HuH-7.5 (cell line): ENCODE results near the gene OBP2A.

ENCODE experiments used
- DNase-seq: peaks from one replicate; pipeline ENCODE4 v3.0.0; 2011; ENCODE audit warnings: low spot score

OBP2A gene

DNA sequence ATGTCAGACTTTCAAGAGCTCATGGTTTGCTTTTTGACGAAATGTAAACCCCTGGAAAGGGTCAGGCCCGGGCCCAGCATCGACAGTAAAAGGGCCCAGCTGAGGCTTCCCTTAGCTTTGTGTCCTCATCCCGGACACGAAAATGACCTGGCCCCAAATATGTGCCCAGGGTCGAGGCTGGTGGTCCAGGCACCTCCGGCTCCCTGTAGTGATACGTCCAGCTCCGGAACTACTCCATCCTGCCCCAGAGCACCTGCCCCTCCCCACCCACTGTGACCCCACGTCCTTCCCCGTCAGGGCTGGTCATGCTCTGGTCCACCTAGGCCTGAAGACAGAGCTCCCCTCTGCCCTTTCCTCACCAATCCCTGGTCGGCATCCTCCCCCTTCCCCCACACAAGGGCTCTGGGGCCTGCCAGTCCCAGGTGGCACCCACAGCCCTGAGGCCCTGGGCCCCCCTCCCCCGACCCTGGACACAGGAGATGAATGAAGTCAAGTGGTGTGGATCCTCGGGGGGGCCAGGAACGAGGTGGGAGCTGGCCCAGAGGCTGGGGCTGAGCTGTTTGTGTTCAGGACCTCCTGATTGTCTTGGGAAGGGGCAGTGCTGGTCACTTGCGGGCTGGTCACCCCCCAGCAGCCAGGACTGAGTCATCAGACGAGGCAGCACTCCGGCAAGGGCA lies 6.2 kb downstream of the OBP2A start:
- DNase-seq, result no peak

DNA sequence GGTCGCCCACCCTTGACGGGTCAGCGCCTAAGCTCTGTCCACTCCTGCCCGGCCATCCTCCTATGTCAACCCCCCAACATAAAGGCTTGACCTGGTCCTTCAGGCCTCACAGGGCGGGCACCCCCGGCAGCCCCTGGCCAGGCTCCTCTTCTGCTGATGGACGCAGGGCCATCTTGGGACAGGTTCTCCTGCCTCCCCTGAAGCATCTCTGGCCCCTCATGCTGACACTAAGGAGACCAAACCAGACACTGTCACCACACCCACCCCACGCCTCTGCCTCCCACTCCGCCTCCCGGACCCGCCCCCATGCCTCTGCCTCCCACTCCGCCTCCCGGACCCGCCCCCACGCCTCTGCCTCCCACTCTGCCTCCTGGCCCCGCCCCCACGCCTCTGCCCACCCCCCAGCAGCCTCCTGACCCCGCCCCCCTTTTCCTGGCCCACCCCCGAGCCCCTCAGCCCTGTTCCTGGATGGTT lies 6.8 kb downstream of the OBP2A start:
- DNase-seq, result no peak

DNA sequence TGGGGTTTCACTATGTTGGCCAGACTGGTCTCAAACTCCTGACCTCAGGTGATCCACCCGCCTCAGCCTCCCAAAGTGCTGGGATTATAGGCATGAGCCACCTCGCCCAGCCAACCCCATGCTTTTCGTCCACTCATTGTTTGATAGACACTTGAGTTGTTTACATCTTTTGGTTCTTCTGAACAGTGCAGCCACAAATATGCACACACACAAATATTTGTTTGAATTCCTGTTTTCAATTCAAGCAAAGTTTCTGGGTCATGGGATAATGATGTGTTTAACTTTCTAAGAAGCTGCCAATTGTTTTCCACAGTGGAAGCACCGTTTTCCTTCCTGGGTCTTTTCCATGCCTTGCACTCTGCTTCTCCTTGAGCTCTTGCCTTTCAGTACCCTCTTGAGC lies 8.8 kb downstream of the OBP2A start:
- no peak for DNase-seq

DNA sequence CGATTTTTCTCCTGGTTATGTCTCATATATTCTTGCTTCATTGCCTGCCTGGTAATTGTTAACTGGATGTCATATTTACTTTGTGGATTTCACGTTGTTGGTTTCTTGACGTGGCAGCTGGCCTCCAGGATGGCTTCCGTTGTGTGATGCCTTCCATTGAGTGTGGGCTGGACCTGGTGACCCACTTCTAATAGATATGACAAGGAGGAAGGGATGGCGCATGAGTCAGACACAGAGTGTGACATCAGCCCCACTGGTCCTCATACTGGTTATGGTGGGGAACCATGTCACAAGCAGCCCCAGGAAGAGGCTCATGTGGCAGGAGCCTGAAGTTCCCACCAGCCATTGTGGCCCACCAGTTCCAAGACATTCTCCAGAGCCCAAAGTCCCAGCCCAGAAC lies 9.3 kb downstream of the OBP2A start:
- DNase-seq, result no peak

DNA sequence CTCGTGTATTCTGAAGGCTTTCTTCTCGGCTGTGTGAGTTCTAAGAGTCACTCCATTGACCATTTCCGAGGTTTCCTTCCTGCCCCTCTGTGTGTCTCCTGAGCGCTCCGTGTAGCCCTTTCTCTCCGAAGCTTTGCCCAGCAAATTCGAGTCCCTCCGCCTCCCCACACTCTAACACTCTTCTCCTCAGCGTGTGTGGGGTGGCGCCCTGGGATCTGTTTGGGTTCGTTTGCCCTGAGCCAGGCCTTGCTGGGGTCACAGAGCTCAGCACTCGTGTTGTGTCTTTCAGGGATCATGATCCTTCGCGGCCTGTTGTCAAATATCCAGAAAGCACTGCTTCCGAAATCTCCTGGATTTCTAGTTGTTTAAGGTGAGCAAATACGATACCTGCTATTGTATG lies 10.0 kb downstream of the OBP2A start:
- no peak for DNase-seq

DNA sequence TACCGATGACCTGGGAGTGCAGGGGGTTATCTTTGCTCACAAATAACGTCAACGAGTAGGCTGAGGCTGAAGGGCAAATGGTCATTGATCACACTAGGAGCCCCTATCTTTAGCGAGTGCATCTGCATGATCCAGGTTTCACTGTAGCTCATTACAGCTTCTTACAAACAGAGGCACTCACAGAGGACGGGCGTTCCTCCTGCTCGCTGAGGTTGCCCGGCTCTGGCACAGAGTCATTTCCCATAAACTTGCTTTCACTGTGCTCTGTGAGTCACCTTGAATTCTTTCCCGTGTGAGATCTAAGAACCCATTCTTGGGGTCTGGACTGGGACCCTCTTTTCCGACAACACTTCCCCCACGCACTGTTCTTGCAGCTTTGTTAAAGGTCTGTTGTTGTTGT lies 13.7 kb downstream of the OBP2A start:
- DNase-seq, result no peak

DNA sequence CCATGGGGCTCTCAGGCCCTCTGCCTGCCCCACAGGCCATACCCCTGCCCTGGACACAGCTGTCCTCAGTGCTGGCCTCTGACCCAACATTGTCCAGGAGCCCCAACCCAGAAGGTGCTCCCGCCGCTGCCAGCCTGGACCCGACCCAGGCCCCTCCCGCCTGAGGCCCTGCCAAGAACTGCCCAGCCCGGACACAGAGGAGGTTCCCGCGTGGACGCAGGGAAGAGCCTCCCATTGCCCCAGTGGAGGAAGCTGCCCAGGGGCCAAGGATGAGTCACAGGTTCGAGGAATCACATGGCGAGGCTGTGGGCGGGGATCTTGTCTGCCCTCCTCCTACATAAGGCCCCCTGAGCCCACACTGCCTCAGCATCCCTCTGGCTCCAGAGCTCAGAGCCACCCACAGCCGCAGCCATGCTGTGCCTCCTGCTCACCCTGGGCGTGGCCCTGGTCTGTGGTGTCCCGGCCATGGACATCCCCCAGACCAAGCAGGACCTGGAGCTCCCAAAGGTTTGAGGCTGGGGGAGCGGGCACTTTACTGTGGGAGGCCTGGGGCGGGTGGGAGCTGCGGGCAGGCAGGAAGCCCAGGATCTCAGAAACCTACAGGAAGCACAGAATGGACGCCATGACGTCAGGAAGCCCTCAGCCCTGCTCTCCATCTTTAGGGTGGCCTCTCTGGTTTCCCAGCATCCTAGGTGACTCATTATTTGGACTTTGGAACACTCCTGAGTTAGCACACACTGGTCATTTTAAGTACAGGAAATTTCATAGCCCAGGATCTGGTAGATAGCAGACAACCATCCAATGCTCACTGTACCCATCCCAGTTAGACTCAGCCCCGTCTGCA lies 15.7 kb downstream of the OBP2A start, which contains the start of gene PAEP:
TSS of gene PAEP (plus strand) at position 366 of the 844 bp plus-strand sequence.
- DNase-seq, result no peak

DNA sequence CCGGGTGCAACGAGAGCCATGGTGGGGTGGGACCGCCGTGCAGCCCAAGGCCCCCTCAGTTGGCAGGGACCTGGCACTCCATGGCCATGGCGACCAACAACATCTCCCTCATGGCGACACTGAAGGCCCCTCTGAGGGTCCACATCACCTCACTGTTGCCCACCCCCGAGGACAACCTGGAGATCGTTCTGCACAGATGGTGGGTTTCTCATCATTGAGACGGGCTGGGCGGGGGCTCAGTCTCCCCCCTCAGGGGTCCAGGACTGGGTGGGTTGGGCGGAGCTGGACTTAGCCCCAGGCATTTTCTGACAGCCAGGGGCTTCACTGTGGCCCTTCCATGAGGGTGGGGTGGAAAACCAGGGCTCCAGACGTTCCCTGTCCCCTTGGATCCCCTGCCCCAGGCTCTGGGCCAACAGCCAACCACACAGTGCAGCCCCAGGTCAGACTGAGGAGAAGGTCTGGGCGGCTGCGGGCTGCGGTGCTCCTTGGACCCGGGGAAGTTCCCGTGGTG lies 16.4 kb downstream of the OBP2A start:
- no peak for DNase-seq

DNA sequence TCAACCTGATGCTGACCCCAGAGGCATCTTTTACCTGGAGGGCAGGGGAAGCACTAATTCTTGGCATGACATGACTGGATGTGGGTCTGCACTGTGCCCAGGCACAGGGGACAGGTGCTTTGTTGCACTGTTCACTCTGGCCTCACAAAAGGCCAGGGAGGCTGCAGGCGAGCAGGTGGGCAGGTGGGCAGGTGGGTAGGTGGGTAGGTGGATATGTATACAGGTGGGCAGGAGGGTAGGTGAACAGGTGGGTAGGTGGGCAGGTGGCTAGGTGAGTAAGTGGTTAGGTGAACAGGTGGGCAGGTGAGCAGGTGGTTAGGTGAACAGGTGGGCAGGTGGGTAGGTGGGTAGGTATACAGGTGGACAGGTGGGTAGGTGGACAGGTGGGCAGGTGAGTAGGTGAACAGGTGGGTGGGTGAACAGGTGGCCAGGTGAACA lies 17.1 kb downstream of the OBP2A start:
- DNase-seq, result no peak

DNA sequence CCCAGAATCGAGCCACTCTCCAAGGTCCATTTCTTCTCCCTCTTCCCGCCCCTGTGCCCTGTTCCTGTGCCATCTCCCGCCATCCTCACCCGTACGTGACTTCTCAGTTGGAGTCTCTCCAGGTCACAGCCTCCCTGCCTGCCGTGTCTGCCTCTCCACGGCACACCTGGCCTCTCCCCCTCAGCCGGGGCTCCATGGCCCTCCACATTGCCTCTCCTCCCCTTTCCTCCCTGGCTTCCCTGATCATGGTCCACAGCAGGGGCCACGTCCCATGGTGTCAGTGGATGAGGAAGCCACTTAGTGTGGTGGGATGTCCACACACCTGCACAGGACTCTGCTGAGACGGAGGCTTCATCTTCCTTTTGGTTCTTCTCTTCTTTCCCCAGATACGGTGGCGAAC lies 17.9 kb downstream of the OBP2A start:
- no peak for DNase-seq

DNA sequence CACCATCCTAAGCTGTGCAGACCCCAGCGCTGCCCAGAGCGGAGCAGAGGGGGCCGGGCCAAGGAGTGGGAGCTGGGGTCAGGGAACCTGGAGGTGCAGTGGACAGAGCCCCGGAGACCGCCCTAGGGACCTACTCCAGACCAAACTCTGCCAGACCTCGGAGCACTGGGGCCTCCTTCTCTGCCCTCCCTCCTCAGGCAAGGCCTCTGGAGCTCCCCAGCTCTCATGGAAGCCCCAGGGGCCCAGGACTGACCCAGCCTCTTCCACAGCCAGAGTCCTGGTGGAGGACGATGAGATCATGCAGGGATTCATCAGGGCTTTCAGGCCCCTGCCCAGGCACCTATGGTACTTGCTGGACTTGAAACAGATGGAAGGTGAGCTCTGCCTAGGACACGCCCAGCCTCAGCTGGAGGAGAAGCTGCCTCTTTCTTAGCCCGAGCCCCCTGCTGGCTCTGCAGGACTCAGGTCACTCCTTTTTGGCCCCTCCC lies 19.3 kb downstream of the OBP2A start:
- DNase-seq, result no peak

DNA sequence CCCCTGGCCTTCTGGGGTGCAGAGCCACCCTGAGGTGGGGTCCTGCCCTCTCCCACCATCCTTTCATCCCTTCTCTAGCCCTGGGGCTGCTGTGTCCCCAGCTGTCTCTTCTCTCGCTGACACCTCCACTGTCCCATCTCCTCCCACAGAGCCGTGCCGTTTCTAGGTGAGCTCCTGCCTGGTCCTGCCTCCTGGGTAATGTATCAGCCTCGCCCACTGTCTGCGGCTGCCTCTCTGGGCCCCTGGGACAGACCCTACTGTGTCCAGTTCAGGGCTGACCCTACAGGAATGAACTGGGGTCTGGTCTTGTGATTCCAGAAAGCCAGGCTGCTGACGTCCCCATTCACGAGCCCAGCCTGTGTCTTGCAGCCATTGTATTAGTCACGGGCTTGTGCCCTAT lies 19.7 kb downstream of the OBP2A start:
- DNase-seq, result no peak

DNA sequence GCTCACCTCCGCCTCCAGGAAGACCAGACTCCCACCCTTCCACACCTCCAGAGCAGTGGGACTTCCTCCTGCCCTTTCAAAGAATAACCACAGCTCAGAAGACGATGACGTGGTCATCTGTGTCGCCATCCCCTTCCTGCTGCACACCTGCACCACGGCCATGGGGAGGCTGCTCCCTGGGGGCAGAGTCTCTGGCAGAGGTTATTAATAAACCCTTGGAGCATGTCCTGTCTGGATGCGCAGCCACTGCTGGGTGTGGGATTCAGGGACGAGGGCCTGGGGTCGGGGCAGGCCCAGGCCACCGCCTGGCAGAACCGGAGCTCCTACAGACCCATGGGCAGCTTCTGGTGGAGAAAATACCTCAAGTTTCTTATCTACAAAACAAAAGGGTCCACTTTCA lies 20.6 kb downstream of the OBP2A start:
- no peak for DNase-seq

DNA sequence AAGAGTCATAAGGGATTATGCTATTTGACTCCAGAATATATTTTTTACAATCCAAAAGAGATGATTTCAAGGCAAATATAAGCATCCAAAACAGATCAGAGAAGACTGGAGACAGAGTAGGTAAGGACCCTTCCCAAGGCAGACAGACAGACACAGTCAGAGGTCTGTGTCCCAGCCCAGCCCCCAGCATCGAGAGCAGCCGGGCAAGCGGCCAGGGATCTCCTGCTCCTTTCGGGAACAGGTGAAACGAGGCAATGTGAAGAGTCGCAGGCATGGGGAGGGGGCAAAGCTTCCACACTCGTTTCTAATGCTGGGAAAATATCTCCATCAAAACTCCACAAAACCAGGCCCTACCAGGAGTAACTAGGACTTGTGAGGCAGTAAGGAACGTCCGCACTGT lies 21.4 kb downstream of the OBP2A start:
- DNase-seq, result no peak

DNA sequence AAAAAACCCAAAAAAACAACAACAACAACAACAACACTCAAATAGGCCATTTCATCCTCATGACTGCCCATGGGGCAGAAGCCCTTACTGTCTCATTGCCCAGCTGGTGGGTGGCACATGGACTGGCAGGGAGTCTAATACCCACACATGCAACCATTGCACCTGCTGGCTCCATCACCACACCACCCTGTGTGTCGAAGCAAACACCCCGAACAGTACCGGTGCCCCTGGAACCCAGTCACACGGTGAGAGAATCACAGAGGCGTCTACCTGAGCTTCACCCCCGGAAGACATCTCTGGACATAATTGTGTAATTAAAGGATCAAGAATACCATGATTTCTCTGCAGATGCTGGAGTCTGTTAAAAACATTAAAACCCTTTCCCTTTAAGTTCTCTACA lies 22.1 kb downstream of the OBP2A start:
- no peak for DNase-seq

DNA sequence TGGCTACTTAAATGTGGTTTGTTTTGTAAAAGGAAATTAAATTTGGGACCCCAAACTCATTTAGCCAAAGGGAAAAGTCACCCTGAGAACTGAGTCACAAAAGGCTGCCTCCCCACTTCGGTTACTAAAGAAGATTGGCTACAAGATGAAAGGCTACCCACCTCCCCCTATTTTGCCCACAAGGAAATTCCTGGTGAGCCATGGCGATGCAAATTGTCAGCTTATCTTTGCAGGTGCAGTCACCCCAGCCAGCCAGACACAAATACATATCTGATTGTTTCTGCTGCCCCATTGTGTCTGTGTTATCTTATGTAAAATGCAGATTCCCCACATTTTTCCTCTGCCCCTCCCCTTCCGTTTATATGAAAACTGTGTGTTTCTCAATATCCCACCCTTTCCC lies 24.5 kb downstream of the OBP2A start:
- no peak for DNase-seq

DNA sequence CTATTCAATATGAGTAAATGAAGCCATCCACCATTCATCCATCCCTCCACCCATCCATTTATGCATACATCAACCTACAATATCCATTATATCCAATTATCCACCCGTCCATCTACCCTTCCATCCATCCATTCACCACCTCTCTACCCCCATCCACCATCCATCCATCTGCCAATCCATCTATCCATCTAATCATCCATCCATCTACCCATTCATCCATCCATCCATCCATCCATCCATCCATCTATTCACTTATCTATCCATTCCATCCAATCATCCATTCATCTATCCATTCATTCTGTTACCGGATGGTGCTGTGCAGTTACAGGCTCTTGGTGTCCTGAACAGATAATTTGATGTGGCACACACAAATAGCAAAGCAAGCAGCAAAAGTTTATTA lies 26.3 kb downstream of the OBP2A start:
- DNase-seq, result no peak

DNA sequence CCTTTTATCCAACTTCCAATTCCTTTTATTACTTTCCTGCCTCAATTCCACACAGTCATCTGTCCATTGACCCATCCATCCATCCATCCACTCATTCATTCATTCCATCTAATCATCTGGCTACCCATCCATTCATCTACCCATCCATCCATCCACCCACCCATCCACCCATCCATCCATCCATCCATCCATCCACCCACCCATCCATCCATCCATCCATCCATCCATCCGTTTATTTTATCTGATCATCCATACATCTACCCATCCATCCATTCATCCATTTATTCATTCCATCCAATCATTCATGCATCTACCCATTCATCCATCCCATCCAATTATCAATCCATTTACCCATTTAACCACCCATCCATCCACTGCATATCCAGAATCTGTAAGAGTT lies 27.2 kb downstream of the OBP2A start:
- DNase-seq, result no peak

DNA sequence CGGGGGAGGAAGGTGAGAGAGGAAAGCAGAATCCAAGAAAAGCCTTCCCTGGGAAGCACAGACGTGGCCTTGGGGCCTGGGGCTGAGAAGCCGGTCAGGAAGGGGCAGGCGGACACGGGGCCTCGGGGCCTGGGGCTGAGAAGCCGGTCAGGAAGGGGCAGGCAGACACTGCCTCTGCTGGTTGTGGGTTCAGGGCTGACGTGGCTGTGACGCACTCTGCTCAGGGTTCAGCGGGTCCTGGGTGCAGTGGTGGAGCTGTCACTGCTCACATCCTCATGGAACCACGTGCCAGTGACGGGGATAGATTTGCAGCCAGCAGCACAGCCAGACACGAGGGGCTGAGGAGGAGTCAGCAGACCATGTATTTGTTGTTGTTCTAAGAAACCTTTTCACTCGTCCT lies 28.4 kb downstream of the OBP2A start:
- no peak for DNase-seq

DNA sequence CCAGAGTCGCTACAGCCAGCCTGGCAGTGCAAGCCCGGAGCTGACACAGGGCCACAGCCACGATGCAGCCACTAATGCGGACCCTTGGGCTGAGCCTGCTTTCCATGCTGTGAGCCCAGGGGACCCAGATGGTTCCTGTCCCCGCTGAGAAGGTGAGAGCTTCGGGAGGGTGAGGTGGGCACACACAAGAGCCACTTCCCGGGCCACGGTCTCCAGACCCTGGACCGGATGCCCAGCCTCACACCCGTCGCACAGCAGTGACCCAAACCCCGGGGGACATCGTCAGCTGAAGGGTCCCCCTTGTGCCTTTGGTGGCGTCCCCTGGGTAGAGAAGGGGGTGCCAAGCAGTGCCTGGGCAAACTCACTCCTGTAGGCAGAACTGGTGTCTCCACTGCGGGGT lies 29.0 kb downstream of the OBP2A start:
- no peak for DNase-seq

DNA sequence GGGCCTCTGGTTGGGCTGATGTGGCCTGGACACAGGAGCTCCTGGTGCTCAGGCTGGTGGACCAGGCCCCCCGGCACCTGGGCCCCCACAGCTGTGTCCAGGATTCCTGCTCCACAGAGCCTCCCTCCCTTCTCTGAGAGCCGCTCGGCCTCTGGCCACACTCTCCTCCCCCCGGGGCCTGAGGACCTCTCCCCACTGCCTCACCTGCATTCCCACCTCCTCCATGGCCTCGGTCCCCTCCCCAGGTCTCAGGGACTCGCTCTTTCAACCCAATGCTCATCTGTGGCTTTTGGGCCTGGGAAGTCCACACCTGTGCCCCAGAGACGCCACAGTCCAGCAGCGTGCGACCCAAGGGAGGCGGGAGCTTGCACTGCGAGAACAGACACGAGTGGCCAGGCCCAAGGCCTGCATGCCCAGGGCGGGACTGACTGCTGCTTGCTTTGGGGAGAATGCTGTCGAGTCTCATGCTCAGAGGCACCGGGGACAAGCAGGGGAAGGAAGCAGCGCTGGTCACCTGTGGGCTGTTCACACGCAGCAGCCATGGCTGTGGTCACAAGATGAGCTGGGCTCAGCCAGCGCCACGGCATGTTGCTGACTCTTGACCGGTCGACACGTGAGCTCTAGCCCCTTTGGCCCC lies 30.2 kb downstream of the OBP2A start:
- no peak for DNase-seq

DNA sequence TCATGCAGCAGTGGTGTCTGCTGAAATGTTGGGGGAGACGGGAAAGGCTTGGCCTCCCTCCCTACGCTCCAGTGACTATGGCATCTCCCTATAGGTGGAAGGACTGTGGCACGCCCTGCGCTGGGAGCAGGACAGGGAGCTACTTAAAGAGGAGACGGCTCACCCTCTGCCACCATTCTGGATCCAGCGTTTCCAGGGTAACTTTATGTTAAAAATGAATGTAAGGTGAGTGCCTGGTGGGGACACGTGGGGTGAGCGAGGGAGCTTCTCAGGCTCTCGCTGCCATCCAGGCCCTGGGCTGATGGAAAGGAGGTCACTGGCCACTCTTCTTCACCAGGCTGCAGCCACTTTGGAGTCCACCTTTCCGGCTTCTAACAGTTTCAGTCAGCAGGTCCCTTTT lies 31.3 kb downstream of the OBP2A start:
- no peak for DNase-seq

DNA sequence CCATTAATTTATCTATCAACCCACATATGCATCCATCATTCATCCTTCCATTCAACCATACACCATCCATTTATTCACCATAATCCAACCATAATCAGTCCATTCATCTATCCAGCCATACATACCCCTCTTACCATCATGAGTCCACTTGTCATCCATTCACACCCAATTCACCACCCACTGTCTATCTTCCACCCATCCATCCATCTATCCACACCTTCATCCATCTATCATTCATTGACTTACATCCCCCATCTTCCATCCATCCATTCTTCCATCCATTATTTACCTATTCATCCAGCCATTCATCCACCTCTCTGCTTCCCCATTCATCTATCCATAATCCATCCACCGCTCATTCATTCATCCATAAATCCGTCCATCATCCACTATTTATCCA lies 33.4 kb downstream of the OBP2A start:
- no peak for DNase-seq
